Measurements from ENCODE around the gene SYT10.
"Not testable (repeated sequence)": the region's sequence is repeated elsewhere in the genome, so short reads cannot be mapped to it uniquely, and the experiment has no call there.

Gene SYT10

GRCh38 chr12:33349791-33350190 lies 89.8 kb downstream of the SYT10 start:
- DNase-seq (ENCODE audit: low read depth in 2 of 2, low spot score in 1 of 2), result no peak

DNA sequence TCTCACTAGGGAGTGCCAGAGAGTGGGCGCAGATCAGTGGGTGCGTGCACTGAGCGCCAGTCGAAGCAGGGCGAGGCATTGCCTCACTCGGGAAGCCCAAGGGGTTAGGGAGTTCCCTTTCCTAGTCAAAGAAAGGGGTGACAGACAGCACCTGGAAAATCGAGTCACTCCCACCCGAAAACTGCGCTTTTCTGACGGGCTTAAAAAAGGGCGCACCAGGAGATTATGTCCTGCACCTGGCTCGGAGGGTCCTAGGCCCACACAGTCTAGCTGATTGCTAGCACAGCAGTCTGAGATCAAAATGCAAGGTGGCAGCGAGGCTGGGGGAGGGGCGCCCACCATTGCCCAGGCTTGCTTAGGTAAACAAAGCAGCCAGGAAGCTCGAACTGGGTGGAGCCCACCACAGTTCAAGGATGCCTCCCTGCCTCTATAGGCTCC lies 107.6 kb downstream of the SYT10 start:
- not testable (repeated sequence) for DNase-seq (ENCODE audit: low read depth in 2 of 2, low spot score in 1 of 2)

DNA sequence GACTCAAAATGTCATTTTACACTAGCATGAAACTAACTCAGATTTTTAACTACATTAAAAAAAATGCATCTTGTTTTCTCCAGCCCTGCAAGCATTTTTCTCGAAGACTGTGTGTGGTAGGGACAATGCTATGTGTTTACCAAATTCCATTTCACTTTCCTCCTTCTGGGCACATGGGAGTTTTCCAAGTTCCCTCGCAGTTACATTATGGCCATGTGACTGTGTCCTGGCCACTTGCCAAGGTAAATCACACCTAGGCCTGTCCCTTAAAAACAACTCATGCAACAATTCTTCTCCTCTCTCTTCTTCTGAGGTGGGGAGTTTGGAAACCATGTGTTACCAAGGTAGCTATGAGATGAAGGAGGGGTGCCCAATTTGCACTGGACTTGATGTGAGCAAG lies 108.7 kb downstream of the SYT10 start:
- no peak for DNase-seq (ENCODE audit: low read depth in 2 of 2, low spot score in 1 of 2)
